HL-60/S4 (cell line): Measurements from ENCODE around the gene DOK5.

Experiments
- in situ Hi-C: fragments of 300-500 bp; cut with MboI; formaldehyde crosslinking; loops from 2 replicates; pipeline ENCODE4 v1.14.3; 2022; ENCODE audit warnings: low sequenced_read_pairs

Gene DOK5

GRCh38 chr20:54639941-54640340 is 164.5 kb downstream of the DOK5 start:
- in situ Hi-C loops: loop anchor here (10.0 to 25.0 kb wide), 2 partner anchors 428 to 535 kb away; partner anchors contain the start of gene PFDN4

DNA sequence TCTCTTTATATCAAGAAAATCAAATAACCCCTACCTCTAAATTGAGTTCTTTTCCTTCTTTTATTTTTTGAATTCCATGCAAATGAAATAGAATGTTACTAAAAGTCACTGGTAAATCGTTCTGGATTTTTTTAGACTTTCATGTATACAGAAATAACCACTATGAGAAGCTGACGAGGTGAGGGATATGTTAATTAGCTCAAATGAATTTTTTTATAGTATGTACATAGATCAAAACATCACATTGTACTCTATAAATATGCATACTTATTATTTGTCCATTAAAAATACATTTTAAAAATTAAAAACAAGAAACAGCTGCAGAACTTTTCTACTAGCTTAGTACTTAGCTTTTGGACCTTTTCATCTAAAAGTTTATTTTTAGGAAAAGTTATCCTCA is 165.4 kb downstream of the DOK5 start:
- in situ Hi-C loops: loop anchor here (25.0 kb wide), 1 partner anchor 428 kb away; the partner anchor contains the start of gene PFDN4

DNA sequence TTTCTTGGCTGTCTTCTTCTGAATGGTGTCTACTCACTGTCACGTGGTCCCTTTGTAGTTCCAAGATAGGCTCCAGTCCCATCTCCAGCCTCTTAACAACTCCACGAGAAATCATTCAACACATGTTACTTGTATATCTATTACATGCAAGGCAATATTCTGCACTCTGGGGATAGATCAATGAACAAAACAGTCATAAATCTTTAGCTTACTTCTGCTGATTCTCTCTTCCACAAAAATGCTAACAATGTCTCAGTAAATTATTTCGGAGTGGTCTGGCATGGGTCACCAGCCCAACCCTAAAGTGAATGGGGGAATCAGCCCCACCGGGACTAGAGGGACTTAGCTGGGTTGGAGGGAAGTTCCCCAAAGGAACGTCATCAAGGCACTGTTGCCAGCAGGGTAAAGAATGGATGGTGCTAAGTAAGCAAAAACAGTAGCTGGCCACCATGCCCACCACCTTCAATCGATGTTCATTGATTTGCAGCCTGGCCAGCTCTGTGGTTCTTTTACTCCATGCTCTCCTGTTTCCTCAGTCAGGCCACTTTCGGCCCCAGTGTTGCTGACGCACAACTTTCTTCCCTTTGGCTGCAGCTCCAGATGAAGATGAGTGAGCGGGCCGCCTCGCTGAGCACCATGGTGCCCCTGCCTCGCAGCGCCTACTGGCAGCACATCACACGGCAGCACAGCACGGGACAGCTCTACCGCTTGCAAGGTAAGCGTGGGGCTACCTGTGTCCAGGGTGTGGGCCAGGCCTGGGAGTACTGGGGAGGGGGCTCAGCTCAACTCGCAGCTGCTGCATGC is 167.7 kb downstream of the DOK5 start:
- in situ Hi-C loops: loop anchor here (25.0 kb wide), 1 partner anchor 431 kb away; the partner anchor contains the start of gene PFDN4

DNA sequence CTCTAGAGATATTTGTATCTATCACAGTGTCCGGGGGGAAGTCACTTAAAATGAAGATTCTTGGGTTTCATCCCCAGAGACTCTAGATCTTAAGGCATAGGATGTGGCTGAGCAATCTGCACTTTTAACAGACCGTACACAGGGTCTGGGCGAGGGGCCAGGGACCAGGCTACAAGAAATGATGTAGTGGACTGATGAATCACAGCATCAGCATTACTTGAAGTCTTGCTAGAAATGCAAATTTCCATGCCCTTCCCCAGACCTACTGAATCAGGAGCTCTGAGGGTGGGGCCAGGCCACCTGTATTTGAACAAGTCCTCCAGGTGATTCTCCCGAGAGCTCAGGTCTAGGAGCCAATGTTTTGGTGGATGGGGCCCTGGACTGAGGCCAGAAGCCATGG is 168.4 kb downstream of the DOK5 start:
- in situ Hi-C loops: loop anchor here (25.0 kb wide), 1 partner anchor 431 kb away; the partner anchor contains the start of gene PFDN4

DNA sequence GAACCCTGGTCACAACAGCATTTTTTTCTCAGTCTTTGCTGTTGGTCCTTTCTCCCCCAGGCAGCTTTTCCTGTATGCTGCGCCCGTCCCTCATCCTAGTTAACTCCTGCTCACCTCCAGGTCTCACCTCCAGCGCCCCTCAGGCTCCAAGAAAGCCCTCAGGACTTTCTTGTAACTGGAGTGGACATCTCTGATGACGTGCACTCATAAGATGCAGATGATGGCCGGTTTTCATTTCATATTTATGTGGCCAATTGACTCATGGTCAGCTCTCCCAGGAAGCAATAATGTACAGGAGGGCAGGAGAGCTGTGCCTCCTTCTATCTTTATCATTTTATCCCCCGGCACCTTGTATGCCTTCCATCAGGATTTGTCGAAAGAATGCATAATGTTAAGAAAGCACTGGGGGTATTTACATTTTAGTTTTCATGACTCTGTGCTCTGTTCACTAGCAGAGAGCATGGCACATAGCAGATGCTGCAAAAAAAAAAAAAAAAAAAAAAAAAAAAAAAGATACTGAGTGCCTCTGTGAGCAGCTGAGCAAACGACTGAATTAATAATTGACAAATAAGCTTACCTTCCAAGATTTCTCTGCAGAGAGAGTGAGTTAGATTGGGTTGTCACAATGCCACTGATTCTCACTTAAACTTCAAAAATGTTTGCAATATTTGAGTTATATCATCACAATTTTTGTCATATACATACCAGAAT is 170.2 kb downstream of the DOK5 start:
- in situ Hi-C loops: loop anchor here (25.0 kb wide), 1 partner anchor 433 kb away; the partner anchor contains the start of gene PFDN4

- in situ Hi-C loops: loop anchor here (25.0 kb wide), 1 partner anchor 434 kb away; the partner anchor contains the start of gene PFDN4
These were observed 170.7 kb downstream of the DOK5 start for GRCh38 chr20:54646156-54646517.

DNA sequence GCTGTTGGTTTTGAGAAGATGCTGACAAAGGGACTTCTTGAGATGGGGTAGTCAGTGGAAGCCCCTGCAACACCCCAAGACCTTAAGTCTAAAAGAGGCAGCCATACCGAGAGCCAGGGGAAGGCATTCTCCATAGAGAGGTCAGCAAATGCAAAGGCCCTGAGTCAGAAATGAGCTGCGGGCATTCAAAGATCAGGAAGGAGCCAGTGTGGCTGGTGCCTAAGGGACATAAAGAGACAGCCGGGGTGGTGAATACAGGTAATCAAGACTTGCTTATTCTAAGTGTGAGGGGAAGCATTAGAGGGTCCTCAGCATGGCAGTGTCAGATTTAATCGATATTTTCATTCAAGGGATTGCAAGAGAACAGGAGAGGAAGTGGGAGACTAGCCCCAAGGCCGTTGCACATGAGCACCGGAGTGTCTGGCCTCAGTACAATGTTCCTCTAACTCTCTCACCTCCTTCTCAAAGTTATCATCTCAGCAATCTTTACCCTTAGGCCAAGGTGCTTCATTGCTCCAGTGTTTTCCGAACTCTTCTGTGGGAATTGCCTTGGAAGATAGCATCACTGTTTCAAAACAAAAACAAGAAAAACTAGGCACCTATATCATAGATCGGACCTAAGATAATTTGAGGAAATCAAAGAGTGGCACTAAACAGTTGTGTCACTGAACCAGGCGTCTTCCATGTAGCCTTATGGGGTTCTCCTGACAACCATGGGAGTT is 173.2 kb downstream of the DOK5 start:
- in situ Hi-C loops: loop anchor here (25.0 kb wide), 1 partner anchor 436 kb away; the partner anchor contains the start of gene PFDN4

DNA sequence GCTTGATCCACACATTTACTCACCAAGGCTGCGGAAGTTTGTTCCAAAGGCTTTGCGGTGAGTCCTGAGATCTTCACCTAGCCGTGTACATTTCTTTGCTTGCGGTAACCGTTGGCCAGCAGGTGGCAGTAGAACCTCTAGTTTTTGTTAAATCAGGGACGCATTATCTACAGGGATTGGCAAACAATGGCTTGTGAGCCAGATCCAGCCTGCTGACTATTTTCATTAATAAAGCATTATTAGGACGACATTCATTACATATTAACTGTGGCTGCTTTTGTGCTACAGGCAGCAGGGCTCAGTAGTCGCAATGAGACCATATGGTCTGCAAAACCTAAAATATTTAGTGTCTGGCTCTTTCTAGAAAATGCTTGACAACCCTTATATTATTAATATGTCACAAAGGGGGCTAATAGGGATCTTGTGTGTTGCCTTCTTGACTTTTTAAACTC is 174.1 kb downstream of the DOK5 start:
- in situ Hi-C loops: loop anchor here (25.0 kb wide), 1 partner anchor 437 kb away; the partner anchor contains the start of gene PFDN4

DNA sequence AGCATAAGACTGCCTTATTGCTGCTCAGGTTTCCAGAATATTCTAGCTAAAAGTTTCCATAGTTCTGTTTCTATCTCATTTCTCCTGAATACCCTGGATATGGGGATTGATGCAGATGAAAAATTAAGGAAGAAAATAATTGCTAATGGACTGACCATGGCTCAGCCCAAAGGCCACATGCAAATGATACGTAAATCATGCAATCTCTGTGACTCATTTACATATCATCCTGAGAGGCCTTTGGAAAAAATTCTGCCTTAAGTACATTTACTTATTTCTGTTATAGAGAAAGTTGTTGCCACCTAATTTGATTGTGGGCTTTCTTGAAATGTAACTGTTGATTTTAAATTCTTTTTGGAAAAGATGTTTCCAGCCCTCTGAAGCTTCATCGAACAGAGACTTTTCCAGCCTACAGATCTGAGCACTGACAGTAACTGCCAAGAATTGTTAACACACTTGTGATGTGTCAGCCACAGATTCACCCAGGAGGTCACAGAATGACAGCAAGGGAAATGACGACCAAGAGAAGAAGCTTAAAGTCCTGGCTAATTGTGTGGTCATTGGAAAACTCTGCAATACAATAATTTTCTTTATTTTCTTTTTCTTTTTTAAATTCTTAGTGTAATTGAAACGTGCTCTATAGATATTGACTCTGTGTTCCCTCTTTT is 174.8 kb downstream of the DOK5 start:
- in situ Hi-C loops: no loop called here

DNA sequence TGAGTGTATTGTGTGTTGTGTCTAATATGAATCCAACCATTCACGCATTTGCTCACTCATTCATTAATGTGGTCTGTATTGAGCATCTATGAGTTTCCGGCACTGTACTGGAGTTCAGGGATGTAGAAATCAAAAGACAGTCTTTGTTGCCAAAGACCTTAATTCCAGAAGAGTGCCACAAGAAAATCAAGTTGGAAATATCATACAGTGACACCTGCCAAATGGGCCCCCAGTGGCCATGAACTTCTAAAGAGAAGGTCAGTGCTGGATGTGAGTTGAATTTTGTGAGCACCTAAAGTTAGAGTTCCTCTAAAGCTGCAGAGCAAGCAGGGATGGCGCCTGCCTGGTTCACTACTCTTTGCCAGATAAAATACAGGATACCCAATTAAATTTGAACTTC is 175.9 kb downstream of the DOK5 start:
- in situ Hi-C loops: no loop called here

DNA sequence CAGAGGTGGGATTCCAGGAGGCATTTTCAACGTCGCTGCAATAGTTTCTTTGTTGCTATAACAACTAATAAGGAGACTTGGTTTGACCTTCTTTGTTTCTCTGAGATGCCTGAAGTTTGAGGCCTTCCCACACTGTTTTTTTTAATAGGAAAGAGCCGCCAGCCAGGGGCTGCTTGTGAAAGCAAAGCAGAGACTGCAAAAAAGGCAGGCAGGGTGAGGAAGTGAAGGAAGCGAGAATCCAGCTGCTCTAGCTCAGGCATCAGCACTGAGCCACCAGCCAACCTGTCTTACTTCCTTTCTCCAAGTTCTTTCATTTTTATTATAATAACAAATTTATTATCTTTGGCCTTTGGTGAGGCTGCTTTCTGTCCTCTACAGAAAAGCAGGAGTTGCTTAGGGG is 179.1 kb downstream of the DOK5 start:
- in situ Hi-C loops: no loop called here

DNA sequence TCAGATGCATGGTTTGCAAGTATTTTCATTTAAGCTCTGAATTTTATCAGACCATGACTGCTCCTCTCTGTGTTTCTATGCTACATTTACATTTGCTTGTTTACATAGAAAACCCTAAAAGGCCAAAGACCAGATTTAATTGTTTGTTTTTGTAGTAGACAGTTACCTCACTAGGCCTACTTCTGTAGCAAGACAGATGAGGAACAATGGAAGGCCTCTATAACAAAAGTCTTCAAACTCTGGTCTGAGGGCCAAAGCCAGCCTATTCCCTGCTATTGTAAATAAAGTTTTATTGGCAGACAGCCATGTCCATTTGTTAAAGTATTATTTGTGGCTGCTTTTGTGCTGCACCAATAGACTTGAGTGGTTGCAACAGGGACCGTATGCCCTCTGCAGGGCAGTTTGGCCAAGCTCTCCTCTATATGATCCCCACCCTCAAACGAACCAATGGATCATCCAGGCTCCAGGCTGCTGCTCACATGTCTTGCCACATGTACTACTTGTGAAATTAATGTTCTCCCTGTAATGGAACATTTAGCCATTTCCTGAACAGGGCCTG is 182.0 kb downstream of the DOK5 start:
- in situ Hi-C loops: no loop called here

DNA sequence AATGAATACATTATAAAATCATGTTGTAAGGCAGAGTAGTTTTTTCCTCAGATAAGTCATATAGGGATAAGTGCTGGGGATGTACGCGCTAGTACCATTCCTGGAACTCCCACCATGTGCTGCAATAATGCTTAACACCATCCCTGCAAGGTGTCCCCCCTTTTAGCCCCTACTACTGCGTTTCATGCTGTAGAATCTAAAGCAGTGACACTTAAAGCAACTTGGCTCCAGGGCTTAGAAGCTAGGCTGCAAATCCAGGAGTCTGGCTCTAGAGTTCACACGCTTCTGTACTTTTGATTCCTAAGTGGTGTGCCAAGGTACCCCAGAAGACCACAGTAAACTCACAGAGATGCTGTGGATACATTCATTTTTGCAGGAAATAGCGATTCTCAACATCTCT is 183.1 kb downstream of the DOK5 start:
- in situ Hi-C loops: no loop called here

- in situ Hi-C loops: no loop called here
These were observed 185.9 kb downstream of the DOK5 start for GRCh38 chr20:54661265-54661664.

DNA sequence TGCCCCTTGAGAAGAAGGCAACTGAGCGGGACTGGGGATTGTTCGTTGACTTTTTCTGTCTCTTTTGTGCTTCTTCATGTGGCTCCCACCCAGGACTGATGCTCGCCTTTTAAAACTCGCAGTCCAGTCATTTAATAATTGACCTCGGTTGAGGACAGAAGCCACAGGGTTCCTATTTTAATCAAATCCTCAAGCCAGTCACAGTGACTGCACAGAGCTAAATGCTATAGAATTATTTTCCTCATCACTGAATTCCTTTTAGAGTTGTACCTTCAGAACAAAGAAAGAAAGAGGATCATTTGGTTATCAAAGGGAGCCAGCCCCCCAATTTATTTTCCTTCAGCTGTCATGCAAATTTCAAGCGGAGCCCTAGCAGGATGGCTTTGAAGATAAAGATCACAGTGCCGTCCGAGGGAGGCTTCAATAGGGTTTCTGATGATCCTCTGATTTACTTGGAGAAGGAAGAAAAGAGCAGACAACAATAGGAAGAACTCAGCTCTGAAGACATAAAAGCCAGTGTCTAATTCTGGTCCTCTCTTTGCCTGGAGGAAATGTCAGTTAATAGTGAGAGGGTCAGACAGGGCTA is 186.6 kb downstream of the DOK5 start:
- in situ Hi-C loops: no loop called here

- in situ Hi-C loops: no loop called here
These were observed 190.4 kb downstream of the DOK5 start for GRCh38 chr20:54665812-54666211.

GRCh38 chr20:54668271-54669039 is 193.1 kb downstream of the DOK5 start:
- in situ Hi-C loops: no loop called here

GRCh38 chr20:54669040-54669363 is 193.6 kb downstream of the DOK5 start:
- in situ Hi-C loops: no loop called here

- in situ Hi-C loops: loop anchor here (25.0 kb wide), 1 partner anchor 1559 kb away; the partner anchor contains the start of gene MC3R
These were observed 202.9 kb downstream of the DOK5 start for GRCh38 chr20:54678253-54678652.
